Endothelial cell (in vitro differentiated cells): ENCODE data around the gene SLC6A12. TPM values are rescaled to one million over a fixed set of nuclear protein-coding genes. Genes with fewer than 3 reads are reported as not detected.

ENCODE experiments used
- DNase-seq: peaks from one replicate; pipeline ENCODE4 v3.0.0; 2021; ENCODE audit warnings: low spot score
- H3K27ac Mint-ChIP-seq: one replicate; pipeline ENCODE4 v1.8.0; 2021; ENCODE audit warnings: mixed read lengths, inconsistent platforms; ENCODE audit not compliant: unreplicated experiment
- H3K27me3 Mint-ChIP-seq: one replicate; pipeline ENCODE4 v1.8.0; 2021; ENCODE audit warnings: mild to moderate bottlenecking, moderate library complexity, mixed read lengths, inconsistent platforms; ENCODE audit not compliant: unreplicated experiment
- H3K36me3 Mint-ChIP-seq: one replicate; pipeline ENCODE4 v1.8.0; 2021; ENCODE audit warnings: mild to moderate bottlenecking, low read depth, mixed read lengths, inconsistent platforms; ENCODE audit not compliant: unreplicated experiment
- H3K4me1 Mint-ChIP-seq: one replicate; pipeline ENCODE4 v1.8.0; 2021; ENCODE audit warnings: mild to moderate bottlenecking, mixed read lengths, inconsistent platforms; ENCODE audit not compliant: unreplicated experiment
- H3K4me3 Mint-ChIP-seq: one replicate; pipeline ENCODE4 v1.8.0; 2021; ENCODE audit warnings: mild to moderate bottlenecking, mixed read lengths, inconsistent platforms; ENCODE audit not compliant: unreplicated experiment
- H3K9me3 Mint-ChIP-seq: one replicate; pipeline ENCODE4 v1.8.0; 2021; ENCODE audit warnings: mixed read lengths, inconsistent platforms; ENCODE audit not compliant: unreplicated experiment
- CTCF ChIP-seq: fragments of 200-600 bp; sonication (generic); IDR thresholded peaks from one replicate; pipeline ENCODE4 v1.5.0; 2021; ENCODE audit warnings: antibody characterized with exemption; ENCODE audit not compliant: unreplicated experiment
- total RNA-seq: library from RNA; stranded (reverse); fragmentation: NEBNext Ultra II Directional; extraction: Animal tissue kit (Norgen Biotek cat#: 25700); gene quantifications from one replicate; pipeline ENCODE4 v1.2.1, GENCODE V29; 2021; ENCODE audit not compliant: unreplicated experiment

The SLC6A12 gene
- total RNA-seq, 1 donor from 2014 or later: 0.26 TPM

DNA sequence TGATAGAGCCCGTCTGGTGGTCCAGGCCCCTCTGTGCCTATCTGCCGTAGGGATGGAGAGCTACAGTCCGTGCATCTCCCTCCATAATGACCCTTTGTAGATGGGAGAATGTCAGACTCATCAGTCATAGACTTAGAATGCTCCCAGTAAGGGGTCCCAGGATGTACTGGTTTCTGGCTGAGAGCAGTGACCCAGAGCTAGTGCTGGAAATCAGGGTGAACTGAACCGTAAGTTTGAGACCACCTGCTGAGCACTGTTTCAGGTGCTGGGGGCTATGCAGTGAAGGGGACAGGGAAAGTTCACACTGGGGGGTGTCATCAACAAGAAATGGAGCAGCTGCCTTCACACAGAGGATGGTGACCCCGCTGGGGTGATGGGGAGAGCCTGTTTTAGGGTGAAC is 34.1 kb downstream of the SLC6A12 start:
- no peak overlapping the region for H3K27ac Mint-ChIP-seq
- no peak overlapping the region for H3K4me3 Mint-ChIP-seq
- peaks cover 13% of the 10 kb centered on the region for H3K27me3 Mint-ChIP-seq
- H3K36me3 Mint-ChIP-seq: peaks cover 7% of the 10 kb centered on the region
- no peak for TF ChIP-seq CTCF
- no peaks in the 10 kb centered on the region for H3K9me3 Mint-ChIP-seq
- no peak for DNase-seq
- H3K4me1 Mint-ChIP-seq: peaks cover 19% of the 10 kb centered on the region

DNA sequence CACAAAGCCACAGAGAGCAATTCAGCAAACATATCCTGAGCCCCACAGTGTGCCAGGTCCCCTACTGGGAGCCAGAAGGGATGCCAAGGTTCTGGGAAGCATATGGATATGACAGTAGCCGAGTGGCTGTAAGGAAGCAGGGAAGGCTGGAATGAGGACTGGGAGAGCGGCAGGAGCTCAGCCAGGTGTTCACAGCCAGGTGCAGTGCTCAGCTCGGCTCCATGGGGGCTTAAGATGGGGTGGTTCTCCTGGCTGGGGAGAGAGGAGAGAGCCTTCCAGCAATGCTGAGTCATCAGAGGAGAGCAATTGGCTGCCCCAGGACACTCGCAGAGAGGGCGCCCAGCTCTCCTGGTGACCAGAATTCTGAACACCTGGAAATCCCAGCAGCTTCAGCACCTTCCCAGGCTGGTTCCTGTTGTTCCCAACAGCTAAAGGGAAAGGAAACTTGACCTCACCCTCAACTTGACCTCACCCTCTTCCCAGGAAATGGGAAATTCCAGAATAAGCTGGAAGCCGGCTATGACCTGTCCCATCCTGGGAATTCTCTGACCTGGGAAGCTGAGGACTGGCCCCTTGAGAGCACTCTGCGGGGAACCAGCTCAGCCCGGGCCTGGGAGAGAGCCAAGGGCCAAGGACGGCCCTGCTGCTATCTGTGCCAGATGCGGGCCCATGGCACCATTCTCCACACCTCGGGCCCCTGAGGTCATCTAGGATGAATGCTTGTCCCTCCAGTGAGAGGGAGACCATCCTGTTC is 34.6 kb downstream of the SLC6A12 start:
- TF ChIP-seq CTCF: no peak
- Mint-ChIP-seq H3K4me3 (no peak overlapping the region), H3K9me3 (no peaks in the 10 kb centered on the region), H3K27me3 (peaks cover 12% of the 10 kb centered on the region), H3K27ac (no peak overlapping the region), H3K4me1 (peaks cover 17% of the 10 kb centered on the region), H3K36me3 (peaks cover 4% of the 10 kb centered on the region)
- DNase-seq: no peak

DNA sequence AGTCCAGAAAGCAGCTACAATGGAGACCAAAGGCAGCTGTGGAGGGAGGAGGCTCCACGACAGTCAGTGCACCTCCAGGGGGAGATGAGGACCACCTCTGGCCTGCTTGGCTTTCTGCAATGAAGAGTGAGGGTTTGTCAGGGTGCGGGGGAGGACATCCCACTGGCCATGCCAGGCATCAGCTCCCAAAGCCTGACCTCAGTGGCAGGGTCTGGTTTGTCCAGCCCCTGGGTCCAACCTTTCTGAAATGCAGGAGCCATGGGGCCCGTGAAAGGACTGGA is 35.2 kb downstream of the SLC6A12 start:
- no peak for TF ChIP-seq CTCF
- H3K27me3 Mint-ChIP-seq: peaks cover 12% of the 10 kb centered on the region
- peaks cover 17% of the 10 kb centered on the region for H3K4me1 Mint-ChIP-seq
- DNase-seq: no peak
- no peak overlapping the region for H3K27ac Mint-ChIP-seq
- no peaks in the 10 kb centered on the region for H3K9me3 Mint-ChIP-seq
- peaks cover 4% of the 10 kb centered on the region for H3K36me3 Mint-ChIP-seq
- no peak overlapping the region for H3K4me3 Mint-ChIP-seq

- TF ChIP-seq CTCF: no peak
- H3K4me3 Mint-ChIP-seq: no peak overlapping the region
- no peaks in the 10 kb centered on the region for H3K9me3 Mint-ChIP-seq
- peaks cover 14% of the 10 kb centered on the region for H3K27me3 Mint-ChIP-seq
- DNase-seq: no peak
- H3K27ac Mint-ChIP-seq: no peak overlapping the region
- H3K4me1 Mint-ChIP-seq: peaks cover 17% of the 10 kb centered on the region
- H3K36me3 Mint-ChIP-seq: peaks cover 4% of the 10 kb centered on the region
These were observed 35.8 kb downstream of the SLC6A12 start for GRCh38 chr12:177980-178828.
